Left hindlimb (tissue), 1 donor: ENCODE results near the gene CHRNE.

ENCODE experiments used
- DNase-seq: peaks from one replicate; pipeline ENCODE4 v3.0.0-alpha.2; 2018

The CHRNE gene

DNA sequence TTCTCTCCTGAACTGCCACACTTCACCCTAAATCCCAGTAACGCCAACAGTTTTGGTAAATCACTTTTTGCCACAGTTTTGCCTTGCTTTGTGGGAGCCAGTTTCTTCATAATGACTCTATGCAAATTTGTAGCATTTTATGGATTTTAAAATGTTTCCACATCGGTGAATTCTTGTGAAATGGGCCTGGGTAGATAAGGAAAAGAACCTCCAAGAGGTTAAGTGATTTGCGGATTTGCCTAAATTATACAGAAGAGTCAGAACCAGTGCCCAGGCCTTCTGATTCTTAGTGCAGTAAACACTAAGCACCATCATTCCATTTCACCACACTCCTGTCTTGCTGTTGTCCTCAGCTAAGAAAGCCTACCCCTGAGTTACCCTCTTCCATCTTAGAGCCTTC lies 51.8 kb downstream of the CHRNE start:
- DNase-seq, result no peak

DNA sequence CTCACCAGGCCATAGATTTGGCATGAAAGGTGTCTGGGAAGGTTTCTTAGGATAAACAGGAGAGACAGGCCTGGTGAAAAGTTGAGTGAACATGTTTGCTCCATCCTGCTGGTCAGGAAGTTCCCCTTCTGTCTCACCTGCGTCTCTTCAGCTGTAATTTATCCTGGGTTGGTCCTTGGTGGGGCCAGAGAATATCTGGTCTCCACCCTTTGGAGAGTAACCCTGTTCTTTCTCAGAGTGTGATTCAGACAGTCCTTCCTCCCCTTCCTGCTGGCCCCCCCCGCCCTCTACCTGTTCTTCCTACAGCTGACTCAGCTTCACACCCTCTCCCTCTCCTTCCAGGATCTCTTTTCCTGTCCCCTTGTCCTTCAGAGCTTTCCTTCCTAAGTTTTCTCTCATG lies 52.7 kb downstream of the CHRNE start:
- no peak for DNase-seq

DNA sequence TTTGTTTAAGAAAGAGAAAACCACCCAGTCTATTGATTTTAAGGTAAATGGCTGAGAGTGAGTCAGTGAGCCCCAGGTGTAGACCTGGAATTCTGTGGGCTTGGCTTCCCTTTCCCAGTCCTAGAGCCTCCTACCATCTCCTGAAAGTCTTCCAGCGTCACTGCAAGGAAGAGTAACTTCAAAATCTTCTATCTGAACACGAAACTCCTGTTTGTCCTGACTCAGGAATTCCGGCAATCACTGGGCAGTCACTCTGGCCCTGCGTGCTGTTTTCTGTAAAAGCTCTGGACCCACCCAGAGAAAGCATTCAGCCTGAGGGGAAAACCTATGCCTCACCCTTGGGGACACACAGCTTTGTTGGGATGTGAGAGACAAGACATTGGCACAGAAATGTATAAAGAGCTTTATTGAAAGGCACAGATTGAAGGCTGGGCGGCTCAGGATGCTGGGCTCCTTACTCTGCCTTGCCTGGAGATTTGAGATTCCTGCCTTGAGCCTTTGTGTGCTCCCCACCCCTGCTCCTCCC lies 53.8 kb downstream of the CHRNE start:
- DNase-seq, result no peak
